ENCODE data around the gene SLC26A2.

Gene SLC26A2

GRCh38 chr5:149962601-149963300 is 2.2 kb downstream of the SLC26A2 start:
- no peak for DNase-seq

- DNase-seq, result no peak
Observed at GRCh38 chr5:149963729-149964128, 3.2 kb downstream of the SLC26A2 start.

GRCh38 chr5:149966946-149967345 is 6.4 kb downstream of the SLC26A2 start:
- DNase-seq, result no peak

GRCh38 chr5:149969181-149969930 is 8.8 kb downstream of the SLC26A2 start:
- DNase-seq, result no peak

GRCh38 chr5:149975409-149975808 is 14.9 kb downstream of the SLC26A2 start:
- DNase-seq, result no peak

- DNase-seq, result no peak
Observed at GRCh38 chr5:149979896-149980295, 19.3 kb downstream of the SLC26A2 start.

GRCh38 chr5:149981206-149981605 is 20.6 kb downstream of the SLC26A2 start:
- DNase-seq, result no peak

- DNase-seq, result no peak
Observed at GRCh38 chr5:149982505-149982904, 21.9 kb downstream of the SLC26A2 start.

- no peak for DNase-seq
Observed at GRCh38 chr5:149988126-149988525, 27.6 kb downstream of the SLC26A2 start.

- peak; percentile 53 for DNase-seq
Observed at GRCh38 chr5:149990518-149991376, 30.2 kb downstream of the SLC26A2 start.

GRCh38 chr5:149993471-149993870 is 32.9 kb downstream of the SLC26A2 start:
- no peak for DNase-seq

- no peak for DNase-seq
Observed at GRCh38 chr5:149995385-149996204, 35.0 kb downstream of the SLC26A2 start.

- DNase-seq, result no peak
Observed at GRCh38 chr5:149996205-149996890, 35.8 kb downstream of the SLC26A2 start.

GRCh38 chr5:149998281-149998680 is 37.7 kb downstream of the SLC26A2 start:
- no peak for DNase-seq

GRCh38 chr5:149999359-149999758 is 38.8 kb downstream of the SLC26A2 start:
- DNase-seq, result no peak

- no peak for DNase-seq
Observed at GRCh38 chr5:149999866-150000255, 39.3 kb downstream of the SLC26A2 start.

- DNase-seq, result peak; percentile 64
Observed at GRCh38 chr5:150000256-150000989, 39.9 kb downstream of the SLC26A2 start, which contains the start of the genes HMGXB3 and TIGD6. TSS of gene HMGXB3 (plus strand) at chr5:150000739. CDS start at chr5:150004853, 4,114 bp downstream. TSS of gene TIGD6 (minus strand) at chr5:150000654. CDS start at chr5:149996348, 4,306 bp downstream.

GRCh38 chr5:150000990-150001659 is 40.6 kb downstream of the SLC26A2 start:
- peak; percentile 34 for DNase-seq

GRCh38 chr5:150001660-150002486 is 41.3 kb downstream of the SLC26A2 start:
- DNase-seq, result peak; percentile 34
